ENCODE measurements around the gene ALG8.
A peak's percentile ranks its signal among the peaks of the same experiment; 100 is the strongest.
"Not testable (repeated sequence)": the region's sequence is repeated elsewhere in the genome, so short reads cannot be mapped to it uniquely, and the experiment has no call there.

Gene ALG8

GRCh38 chr11:78139422-78140391 is at the start of gene ALG8:
ALG8 (minus strand) TSS chr11:78139626; CDS start chr11:78139588, 38 bp downstream.
- peak; percentile 98 for DNase-seq (ENCODE audit: low read depth)

GRCh38 chr11:78188286-78189173 is 49.1 kb upstream of the ALG8 start, which contains the start of the genes KCTD21 and USP35:
KCTD21 (minus strand) TSS chr11:78188626; CDS start chr11:78174554, 14,072 bp downstream.
USP35 (plus strand) TSS chr11:78188919; CDS start chr11:78196246, 7,327 bp downstream.
- DNase-seq (ENCODE audit: low read depth): peak; percentile 86

GRCh38 chr11:78187366-78188285 is 48.2 kb upstream of the ALG8 start:
- peak; percentile 70 for DNase-seq (ENCODE audit: low read depth)

- no peak for DNase-seq (ENCODE audit: low read depth)
Measured at GRCh38 chr11:78181185-78181584, 41.8 kb upstream of the ALG8 start.

GRCh38 chr11:78180751-78181150 is 41.3 kb upstream of the ALG8 start:
- DNase-seq (ENCODE audit: low read depth): no peak

- DNase-seq (ENCODE audit: low read depth): no peak
Measured at GRCh38 chr11:78179459-78180071, 40.1 kb upstream of the ALG8 start.

- no peak for DNase-seq (ENCODE audit: low read depth)
Measured at GRCh38 chr11:78177216-78177615, 37.8 kb upstream of the ALG8 start.

- no peak for DNase-seq (ENCODE audit: low read depth)
Measured at GRCh38 chr11:78176605-78177141, 37.2 kb upstream of the ALG8 start.

- not testable (repeated sequence) for DNase-seq (ENCODE audit: low read depth)
Measured at GRCh38 chr11:78175862-78176261, 36.4 kb upstream of the ALG8 start.

- DNase-seq (ENCODE audit: low read depth): no peak
Measured at GRCh38 chr11:78171951-78172350, 32.5 kb upstream of the ALG8 start.

GRCh38 chr11:78170874-78171549 is 31.6 kb upstream of the ALG8 start:
- no peak for DNase-seq (ENCODE audit: low read depth)

GRCh38 chr11:78170413-78170812 is 31.0 kb upstream of the ALG8 start:
- DNase-seq (ENCODE audit: low read depth): no peak

- DNase-seq (ENCODE audit: low read depth): no peak
Measured at GRCh38 chr11:78168539-78169477, 29.4 kb upstream of the ALG8 start.

GRCh38 chr11:78166855-78167469 is 27.5 kb upstream of the ALG8 start:
- DNase-seq (ENCODE audit: low read depth): no peak

GRCh38 chr11:78164471-78164870 is 25.0 kb upstream of the ALG8 start:
- no peak for DNase-seq (ENCODE audit: low read depth)

- DNase-seq (ENCODE audit: low read depth): no peak
Measured at GRCh38 chr11:78163828-78164227, 24.4 kb upstream of the ALG8 start.

- DNase-seq (ENCODE audit: low read depth): no peak
Measured at GRCh38 chr11:78161962-78162371, 22.5 kb upstream of the ALG8 start.

GRCh38 chr11:78161346-78161745 is 21.9 kb upstream of the ALG8 start:
- DNase-seq (ENCODE audit: low read depth): no peak

Data from activated T-cell treated with anti-CD3 and anti-CD28 coated beads for 24 hours (primary cell).